Keratinocyte (primary cell): Measurements from ENCODE around the gene LRRC27. TPM values are rescaled to one million over a fixed set of nuclear protein-coding genes. Genes with fewer than 3 reads are reported as not detected.

ENCODE experiments used
- DNase-seq: peaks from one replicate; pipeline ENCODE4 v3.0.0-alpha.2; 2011; ENCODE audit warnings: low read depth, missing footprints, low spot score
- FAIRE-seq: peaks from 2 replicates; lab custom pipeline; 2011; peaks lifted over from hg19 to GRCh38; lab: Jason Lieb, UNC
- H2AFZ ChIP-seq: 2 replicates; pipeline ENCODE4 v1.6.0; 2012; ENCODE audit warnings: low read length, control low read depth, inconsistent platforms; ENCODE audit not compliant: control insufficient read depth
- H3K27ac ChIP-seq: 2 replicates; pipeline ENCODE4 v1.5.1; 2011; ENCODE audit warnings: low read length; ENCODE audit not compliant: control insufficient read depth, insufficient read depth
- H3K27me3 ChIP-seq: 3 replicates; pipeline ENCODE4 v1.6.0; 2011; ENCODE audit warnings: low read length; ENCODE audit not compliant: control insufficient read depth, insufficient read depth; ENCODE audit errors: extremely low read depth
- H3K36me3 ChIP-seq, 2 experiments: 2 replicates in 1 of 2; 3 replicates in 1 of 2; pipeline ENCODE4 v1.5.1; 2011; ENCODE audit warnings: low read length in 2 of 2, mild to moderate bottlenecking in 1 of 2; ENCODE audit not compliant: control insufficient read depth in 2 of 2, insufficient read depth in 2 of 2; ENCODE audit errors: extremely low read depth in 1 of 2
- H3K4me1 ChIP-seq: 3 replicates; pipeline ENCODE4 v1.5.1; 2011; ENCODE audit warnings: low read length; ENCODE audit not compliant: control insufficient read depth, insufficient read depth; ENCODE audit errors: extremely low read depth
- H3K4me2 ChIP-seq: 3 replicates; pipeline ENCODE4 v1.6.0; 2011; ENCODE audit warnings: low read depth, low read length; ENCODE audit not compliant: control insufficient read depth, insufficient read depth; ENCODE audit errors: extremely low read depth
- H3K4me3 ChIP-seq, 3 experiments: fragments of 200-600 bp in 1 of 3; sonication (generic) in 1 of 3; 2 replicates in 2 of 3; 3 replicates in 1 of 3; pipeline ENCODE4 v1.5.1; 2011 to 2016; ENCODE audit warnings: low read length in 3 of 3, mild to moderate bottlenecking in 3 of 3, control low read depth in 2 of 3, inconsistent platforms in 1 of 3, low read depth in 1 of 3, mixed read lengths in 1 of 3, mixed run types in 1 of 3, moderate library complexity in 1 of 3; ENCODE audit not compliant: control insufficient read depth in 2 of 3, insufficient read depth in 2 of 3; ENCODE audit errors: extremely low read depth in 1 of 3
- H3K79me2 ChIP-seq: 2 replicates; pipeline ENCODE4 v1.6.0; 2012; ENCODE audit warnings: low read length; ENCODE audit not compliant: control insufficient read depth, insufficient read depth
- H3K9ac ChIP-seq: 3 replicates; pipeline ENCODE4 v1.6.0; 2011; ENCODE audit warnings: low read length; ENCODE audit not compliant: control insufficient read depth, insufficient read depth; ENCODE audit errors: extremely low read depth
- H3K9me1 ChIP-seq: 3 replicates; pipeline ENCODE4 v1.6.0; 2011; ENCODE audit warnings: low read length; ENCODE audit not compliant: control insufficient read depth, insufficient read depth; ENCODE audit errors: extremely low read depth
- H3K9me3 ChIP-seq: 2 replicates; pipeline ENCODE4 v1.5.1; 2012; ENCODE audit warnings: low read depth, low read length; ENCODE audit not compliant: control insufficient read depth
- H4K20me1 ChIP-seq: 3 replicates; pipeline ENCODE4 v1.6.0; 2011; ENCODE audit warnings: low read length; ENCODE audit not compliant: control insufficient read depth, insufficient read depth; ENCODE audit errors: extremely low read depth
- EZH2 ChIP-seq: IDR thresholded peaks from one replicate; pipeline ENCODE4 v1.6.1; 2012; ENCODE audit warnings: inconsistent platforms, mild to moderate bottlenecking, low read length, moderate library complexity
- dilution Hi-C: fragments of 300-500 bp; cut with MboI; formaldehyde crosslinking; loops from one replicate; pipeline ENCODE4 v1.7.0; 2020; ENCODE audit warnings: low sequenced_read_pairs; ENCODE audit not compliant: extremely low pct_ligation_motif_present
- polyA plus RNA-seq, 5 experiments: library from polyadenylated mRNA; depleted of rRNA in 3 of 5; stranded (reverse) in 3 of 5; stranded (forward) in 1 of 5; unstranded in 1 of 5; fragments of >200 nt; gene quantifications; 1 replicate in 1 of 5; 2 replicates in 3 of 5; 3 replicates in 1 of 5; pipeline versions ENCODE4 v1.2.1 to v1.2.3, GENCODE V29; 2011 to 2012; ENCODE audit warnings: missing spikeins in 2 of 5, low read depth in 1 of 5, low replicate concordance in 1 of 5
- TF ChIP-seq, protein P1 (sequence below), 3 experiments: IDR thresholded peaks in 1 of 3; conservative IDR thresholded peaks in 1 of 3; optimal IDR thresholded peaks in 1 of 3; 2 replicates in 2 of 3; 3 replicates in 1 of 3; pipeline versions ENCODE3 to v1.5.1; 2011; ENCODE audit warnings: low read length in 3 of 3, mild to moderate bottlenecking in 3 of 3, moderate library complexity in 2 of 3, control low read depth in 1 of 3, inconsistent platforms in 1 of 3; ENCODE audit not compliant: insufficient read depth in 2 of 3; ENCODE audit errors: extremely low read depth in 1 of 3

The LRRC27 gene
- polyA plus RNA-seq, 1 donor (not counting 4 experiments of a cell fraction or from before 2014, with no cell fraction given), result 3.0 TPM

DNA sequence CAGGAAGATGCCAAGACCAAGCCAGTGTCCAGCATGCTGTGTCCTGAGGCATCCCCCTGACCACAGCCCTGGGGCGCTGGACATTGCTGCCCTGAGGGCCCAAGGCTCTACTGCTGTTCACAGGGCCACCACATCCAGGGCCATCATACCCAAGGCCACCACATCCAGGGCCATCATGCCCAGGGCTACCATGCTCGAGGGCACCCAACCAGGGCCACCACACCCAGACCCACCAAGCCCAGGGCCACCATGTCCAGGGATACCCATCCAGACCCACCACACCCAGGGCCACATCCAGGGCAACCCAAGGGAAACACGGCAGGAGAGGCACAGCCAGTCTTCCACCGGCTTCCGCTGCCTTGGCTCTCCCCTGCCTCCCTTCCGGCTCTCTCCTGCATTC, 41.4 kb upstream of the LRRC27 start:
- dilution Hi-C loops, result no loop called here
- Histone ChIP-seq H3K4me3 (no peak overlapping the region), H3K4me2 (no peak overlapping the region), H3K79me2 (no peaks in the 10 kb centered on the region), H3K9ac (no peak overlapping the region), H3K36me3 (no peaks in the 10 kb centered on the region), H3K9me1 (no peaks in the 10 kb centered on the region), H2AFZ (no peak overlapping the region), H3K27ac (no peak overlapping the region), H3K27me3 (no peaks in the 10 kb centered on the region), H3K4me1 (no peaks in the 10 kb centered on the region), H4K20me1 (no peaks in the 10 kb centered on the region), H3K9me3 (no peaks in the 10 kb centered on the region)
- FAIRE-seq, result no peak
- TF ChIP-seq, protein P1, sequence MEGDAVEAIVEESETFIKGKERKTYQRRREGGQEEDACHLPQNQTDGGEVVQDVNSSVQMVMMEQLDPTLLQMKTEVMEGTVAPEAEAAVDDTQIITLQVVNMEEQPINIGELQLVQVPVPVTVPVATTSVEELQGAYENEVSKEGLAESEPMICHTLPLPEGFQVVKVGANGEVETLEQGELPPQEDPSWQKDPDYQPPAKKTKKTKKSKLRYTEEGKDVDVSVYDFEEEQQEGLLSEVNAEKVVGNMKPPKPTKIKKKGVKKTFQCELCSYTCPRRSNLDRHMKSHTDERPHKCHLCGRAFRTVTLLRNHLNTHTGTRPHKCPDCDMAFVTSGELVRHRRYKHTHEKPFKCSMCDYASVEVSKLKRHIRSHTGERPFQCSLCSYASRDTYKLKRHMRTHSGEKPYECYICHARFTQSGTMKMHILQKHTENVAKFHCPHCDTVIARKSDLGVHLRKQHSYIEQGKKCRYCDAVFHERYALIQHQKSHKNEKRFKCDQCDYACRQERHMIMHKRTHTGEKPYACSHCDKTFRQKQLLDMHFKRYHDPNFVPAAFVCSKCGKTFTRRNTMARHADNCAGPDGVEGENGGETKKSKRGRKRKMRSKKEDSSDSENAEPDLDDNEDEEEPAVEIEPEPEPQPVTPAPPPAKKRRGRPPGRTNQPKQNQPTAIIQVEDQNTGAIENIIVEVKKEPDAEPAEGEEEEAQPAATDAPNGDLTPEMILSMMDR (optimal IDR thresholded peaks at IDR 0.05 in 1 of 3, IDR thresholded peaks at IDR 0.05 in 1 of 3, conservative IDR thresholded peaks at IDR 0.05 in 1 of 3; ENCODE audit: extremely low read depth in 1 of 3, insufficient read depth in 2 of 3, low read length in 3 of 3), result no peak
- no peak for TF ChIP-seq EZH2
- no peak for DNase-seq

DNA sequence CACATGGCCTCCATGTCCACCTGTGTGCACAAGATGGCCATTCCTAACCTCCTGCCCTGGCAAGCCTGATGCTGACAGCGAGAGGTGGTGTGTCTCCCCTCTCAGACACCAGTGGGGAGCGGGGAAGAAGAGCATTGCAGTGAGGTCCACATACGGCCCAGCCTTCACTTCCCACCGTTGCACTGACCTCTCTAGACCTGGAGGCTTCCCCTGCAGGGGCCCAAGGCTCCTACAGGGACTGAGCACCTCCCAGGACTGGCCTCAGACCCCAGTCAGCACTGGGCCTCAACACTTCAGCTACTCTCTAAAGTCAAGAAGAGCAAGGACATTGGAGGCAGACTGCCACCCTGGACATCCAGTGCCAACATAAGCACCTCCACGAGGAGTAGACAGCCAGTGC, 40.2 kb upstream of the LRRC27 start:
- dilution Hi-C loops, result no loop called here
- no peaks in the 10 kb centered on the region for H3K9me3 ChIP-seq
- H3K4me3 ChIP-seq, result no peak overlapping the region
- H2AFZ ChIP-seq, result no peak overlapping the region
- FAIRE-seq, result no peak
- H3K36me3 ChIP-seq, result no peaks in the 10 kb centered on the region
- no peaks in the 10 kb centered on the region for H3K4me1 ChIP-seq
- DNase-seq, result no peak
- H3K79me2 ChIP-seq, result no peaks in the 10 kb centered on the region
- no peak overlapping the region for H3K27ac ChIP-seq
- TF ChIP-seq EZH2, result no peak
- TF ChIP-seq, protein P1 (optimal IDR thresholded peaks at IDR 0.05 in 1 of 3, IDR thresholded peaks at IDR 0.05 in 1 of 3, conservative IDR thresholded peaks at IDR 0.05 in 1 of 3; ENCODE audit: extremely low read depth in 1 of 3, insufficient read depth in 2 of 3, low read length in 3 of 3), result no peak
- H3K9me1 ChIP-seq, result no peaks in the 10 kb centered on the region
- H3K4me2 ChIP-seq, result no peak overlapping the region
- no peaks in the 10 kb centered on the region for H3K27me3 ChIP-seq
- no peaks in the 10 kb centered on the region for H4K20me1 ChIP-seq
- H3K9ac ChIP-seq, result no peak overlapping the region
